Frontal cortex (tissue), 4 donors: ENCODE results near the gene BAG5. TPM values are rescaled to one million over a fixed set of nuclear protein-coding genes. Genes with fewer than 3 reads are reported as not detected.
"Not testable (repeated sequence)": the region's sequence is repeated elsewhere in the genome, so short reads cannot be mapped to it uniquely, and the experiment has no call there.

Source experiments
- DNase-seq, 2 donors: peaks; one replicate each; pipeline ENCODE4 v3.0.0; 2012; ENCODE audit warnings: low spot score in 2 of 2
- FAIRE-seq: peaks from 2 replicates; lab custom pipeline; 2012; peaks lifted over from hg19 to GRCh38; lab: Jason Lieb, UNC
- total RNA-seq: library from RNA; depleted of rRNA; stranded (reverse); fragments of >200 nt; gene quantifications from one replicate; pipeline ENCODE4 v1.2.3, GENCODE V29; 2014
- donor health status: control.
- donor health status: control.
- donor health status: control.

BAG5 gene
- total RNA-seq, result 51.4 TPM

GRCh38 chr14:103562429-103563225 lies at the start of gene BAG5, which contains the start of gene COA8:
Gene BAG5 (minus strand): TSS chr14:103562657. CDS start chr14:103561164, 1,493 bp downstream.
Gene COA8 (plus strand): TSS chr14:103562960. CDS start chr14:103563002, 42 bp downstream.
- peak; percentile 94 to 99 for DNase-seq
- no peak for FAIRE-seq

- DNase-seq (no peak), FAIRE-seq (no peak)
Measured at GRCh38 chr14:103611215-103611614, 48.8 kb upstream of the BAG5 start.

GRCh38 chr14:103609081-103609480 lies 46.6 kb upstream of the BAG5 start:
- not testable (repeated sequence) for FAIRE-seq, DNase-seq

- FAIRE-seq (no peak), DNase-seq (no peak)
Measured at GRCh38 chr14:103607822-103608221, 45.4 kb upstream of the BAG5 start.

GRCh38 chr14:103606963-103607668 lies 44.7 kb upstream of the BAG5 start:
- FAIRE-seq, result no peak

GRCh38 chr14:103604620-103605019 lies 42.2 kb upstream of the BAG5 start:
- DNase-seq, result no peak
- FAIRE-seq, result no peak

More at GRCh38 chr14:103606963-103607668, 44.7 kb upstream of the BAG5 start:
- DNase-seq, result peak; percentile 53 to 77

- no peak for FAIRE-seq
- no peak for DNase-seq
Measured at GRCh38 chr14:103600503-103600902, 38.0 kb upstream of the BAG5 start.

GRCh38 chr14:103597623-103598377 lies 35.3 kb upstream of the BAG5 start:
- FAIRE-seq (no peak), DNase-seq (peak in 1 of 2 donors; percentile 67)

GRCh38 chr14:103594265-103594664 lies 31.8 kb upstream of the BAG5 start:
- DNase-seq, result peak; percentile 58 to 74
- peak; percentile 13 for FAIRE-seq

- DNase-seq, result no peak
- FAIRE-seq, result no peak
Measured at GRCh38 chr14:103593577-103593976, 31.1 kb upstream of the BAG5 start.

- FAIRE-seq (no peak), DNase-seq (no peak)
Measured at GRCh38 chr14:103584326-103584915, 22.0 kb upstream of the BAG5 start.

GRCh38 chr14:103581954-103582703 lies 19.7 kb upstream of the BAG5 start:
- DNase-seq (no peak), FAIRE-seq (no peak)

GRCh38 chr14:103581206-103581605 lies 18.7 kb upstream of the BAG5 start:
- DNase-seq (no peak), FAIRE-seq (no peak)

- FAIRE-seq (no peak), DNase-seq (no peak)
Measured at GRCh38 chr14:103578401-103579075, 16.1 kb upstream of the BAG5 start.

GRCh38 chr14:103576371-103577024 lies 14.0 kb upstream of the BAG5 start:
- DNase-seq, result peak in 1 of 2 donors; percentile 71
- no peak for FAIRE-seq

- FAIRE-seq (no peak), DNase-seq (no peak)
Measured at GRCh38 chr14:103574707-103575285, 12.3 kb upstream of the BAG5 start.

GRCh38 chr14:103574104-103574503 lies 11.6 kb upstream of the BAG5 start:
- FAIRE-seq, result no peak
- no peak for DNase-seq

- no peak for DNase-seq
- FAIRE-seq, result no peak
Measured at GRCh38 chr14:103569408-103569807, 7.0 kb upstream of the BAG5 start.
